Stimulated activated CD8-positive, alpha-beta memory T cell treated with anti-CD3 and anti-CD28 coated beads, Interleukin-15, amount 100 ng/mL, for 48 hours (primary cell): Measurements from ENCODE around the gene TSPAN9.

ENCODE experiments used
- DNase-seq, 2 donors: peaks; one replicate each; pipeline ENCODE4 v3.0.0-alpha.2; 2020; ENCODE audit warnings: low read depth in 2 of 2

Gene TSPAN9

DNA sequence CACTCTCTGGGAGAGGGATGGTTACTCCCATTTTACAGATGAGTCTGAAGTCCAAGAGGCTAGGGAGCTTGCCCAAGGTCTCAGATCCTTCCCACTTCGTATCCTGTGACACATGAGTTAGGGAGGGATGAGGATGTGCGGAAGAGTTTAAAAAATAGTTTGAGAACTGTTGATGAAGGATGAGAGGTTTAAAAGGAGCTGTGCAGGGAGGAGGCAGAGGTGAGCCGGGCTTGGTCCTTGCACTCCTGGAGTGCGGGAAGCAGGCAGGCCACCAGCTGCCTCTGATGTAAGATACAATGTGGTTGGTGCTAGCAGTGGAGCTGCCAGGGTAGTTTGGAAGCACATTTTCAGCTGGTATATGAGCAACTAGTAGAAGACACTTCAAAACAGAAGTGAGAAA lies 46.5 kb downstream of the TSPAN9 start:
- no peak for DNase-seq

DNA sequence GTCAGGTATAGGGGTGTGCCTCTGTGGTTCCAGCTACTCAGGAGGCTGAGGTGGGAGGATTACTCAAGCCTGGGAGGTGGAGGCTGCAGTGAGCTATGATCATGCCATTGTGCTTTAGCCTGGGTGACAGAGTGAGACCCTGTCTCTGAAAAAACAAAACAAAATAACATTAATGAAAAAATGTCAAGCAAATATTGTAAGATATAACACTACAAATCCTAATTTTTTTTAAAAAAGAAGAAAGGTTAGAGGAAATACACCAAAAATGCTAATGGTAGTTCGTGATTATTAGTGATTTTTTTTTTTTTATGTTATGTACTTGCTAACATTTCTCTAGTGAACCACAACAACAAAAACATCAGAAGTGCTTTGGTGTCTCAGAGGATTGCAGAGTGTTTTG lies 47.7 kb downstream of the TSPAN9 start:
- DNase-seq, result no peak

DNA sequence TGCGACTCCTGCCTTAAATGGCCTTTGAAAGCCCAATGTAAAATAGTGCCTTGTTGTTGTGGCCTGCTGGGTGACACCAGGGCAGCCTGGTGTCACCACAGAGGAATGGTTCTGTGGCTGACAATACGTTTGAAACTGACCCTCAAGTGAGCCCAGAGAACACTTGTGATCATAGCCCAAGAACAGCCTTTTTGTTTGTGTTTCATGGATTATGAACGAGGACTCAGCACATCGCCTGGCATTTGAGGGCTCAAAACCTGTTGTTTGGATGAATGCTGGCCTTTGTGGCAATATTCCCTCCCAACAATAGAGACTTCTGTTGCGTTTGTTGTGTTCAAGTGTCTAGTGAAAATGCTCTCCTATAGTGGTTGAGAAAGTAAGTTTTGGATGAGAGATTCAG lies 48.5 kb downstream of the TSPAN9 start:
- no peak for DNase-seq

DNA sequence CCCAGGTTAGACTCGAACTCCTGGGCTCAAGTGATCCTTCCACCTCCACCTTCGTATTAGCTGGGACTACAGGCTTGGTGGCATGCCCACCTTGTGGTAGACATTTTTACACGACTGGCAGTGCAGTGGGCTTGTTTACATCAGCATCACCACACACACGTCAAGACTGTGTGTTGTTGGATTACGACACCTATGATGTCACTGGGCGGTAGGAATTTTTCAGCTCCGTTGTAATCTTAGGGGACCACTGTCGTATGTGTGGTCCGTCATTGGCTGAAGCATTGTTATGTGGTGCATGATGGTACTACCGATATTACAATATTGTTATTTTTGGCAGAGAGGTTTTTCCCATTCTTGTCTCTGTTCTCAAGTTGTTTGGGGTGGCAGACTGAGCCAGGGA lies 50.7 kb downstream of the TSPAN9 start:
- no peak for DNase-seq

DNA sequence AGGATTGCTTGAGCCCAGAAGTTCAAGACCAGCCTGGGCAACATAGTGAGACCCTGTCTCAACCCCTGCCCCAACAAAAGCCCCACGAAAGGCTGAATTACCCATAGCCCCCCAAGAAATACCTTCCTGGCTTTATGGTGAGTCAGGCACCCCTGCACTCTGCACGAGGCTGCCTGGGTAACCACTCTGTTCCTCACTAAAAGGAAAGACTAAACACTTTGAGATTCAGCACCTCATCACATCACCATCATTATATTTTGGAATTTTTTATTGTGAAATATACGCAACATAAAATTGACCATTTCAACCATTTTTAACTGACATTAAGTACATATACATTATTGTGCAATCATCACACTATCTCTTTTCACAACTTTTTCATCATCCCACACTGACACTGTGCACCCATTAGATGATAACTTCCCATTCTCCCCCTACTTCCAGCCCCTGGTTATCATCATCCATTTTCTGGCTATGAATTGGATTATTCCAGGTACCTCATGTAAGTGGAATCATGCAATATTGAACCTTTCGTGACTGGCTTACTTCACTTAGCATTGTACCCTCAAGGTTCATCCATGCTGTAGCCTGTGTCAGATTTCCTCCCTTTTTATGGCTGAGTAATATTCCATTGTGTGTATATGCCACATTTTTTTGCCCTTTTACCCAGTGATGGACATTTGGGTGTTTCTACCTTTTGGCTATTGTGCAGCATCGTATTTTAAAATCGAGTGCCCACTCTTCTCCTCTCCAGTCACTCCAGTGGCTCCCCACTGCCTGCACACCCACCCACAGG lies 51.5 kb downstream of the TSPAN9 start:
- no peak for DNase-seq

DNA sequence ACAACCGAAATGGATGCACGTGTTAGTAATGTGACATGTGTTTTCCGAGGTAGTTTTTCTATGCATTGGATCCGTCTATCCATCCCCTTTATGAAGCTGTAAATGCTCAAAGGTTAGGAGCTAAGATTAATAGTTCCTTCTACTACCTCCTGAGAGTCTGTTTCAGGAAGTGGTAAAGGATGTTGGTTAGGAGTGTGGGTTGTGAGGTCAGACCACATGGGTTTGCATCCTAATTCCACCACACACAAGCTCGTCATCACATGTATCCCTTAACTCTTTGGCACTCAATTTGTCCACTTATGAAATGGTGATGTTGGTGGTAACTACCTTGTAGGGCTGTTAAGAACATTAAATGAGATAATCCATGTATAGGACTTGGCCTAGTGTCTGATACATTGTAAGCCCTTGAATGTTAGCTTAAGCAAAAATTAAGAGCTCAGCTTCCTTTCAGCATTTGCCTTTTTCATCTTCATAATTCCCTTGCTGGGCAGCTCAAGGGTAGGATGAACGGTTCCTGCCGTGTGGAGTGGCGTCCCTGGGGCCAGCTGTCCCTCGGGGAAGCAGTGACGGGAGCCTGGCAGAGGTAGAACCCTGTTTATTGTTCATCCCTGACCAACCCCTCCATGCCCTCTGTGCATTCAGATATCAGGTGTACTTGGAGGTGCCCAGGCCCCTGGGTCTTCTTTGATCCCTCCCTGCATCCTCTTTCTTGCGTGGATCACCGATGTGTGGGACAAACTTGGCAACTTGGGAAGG lies 52.3 kb downstream of the TSPAN9 start:
- DNase-seq, result no peak

DNA sequence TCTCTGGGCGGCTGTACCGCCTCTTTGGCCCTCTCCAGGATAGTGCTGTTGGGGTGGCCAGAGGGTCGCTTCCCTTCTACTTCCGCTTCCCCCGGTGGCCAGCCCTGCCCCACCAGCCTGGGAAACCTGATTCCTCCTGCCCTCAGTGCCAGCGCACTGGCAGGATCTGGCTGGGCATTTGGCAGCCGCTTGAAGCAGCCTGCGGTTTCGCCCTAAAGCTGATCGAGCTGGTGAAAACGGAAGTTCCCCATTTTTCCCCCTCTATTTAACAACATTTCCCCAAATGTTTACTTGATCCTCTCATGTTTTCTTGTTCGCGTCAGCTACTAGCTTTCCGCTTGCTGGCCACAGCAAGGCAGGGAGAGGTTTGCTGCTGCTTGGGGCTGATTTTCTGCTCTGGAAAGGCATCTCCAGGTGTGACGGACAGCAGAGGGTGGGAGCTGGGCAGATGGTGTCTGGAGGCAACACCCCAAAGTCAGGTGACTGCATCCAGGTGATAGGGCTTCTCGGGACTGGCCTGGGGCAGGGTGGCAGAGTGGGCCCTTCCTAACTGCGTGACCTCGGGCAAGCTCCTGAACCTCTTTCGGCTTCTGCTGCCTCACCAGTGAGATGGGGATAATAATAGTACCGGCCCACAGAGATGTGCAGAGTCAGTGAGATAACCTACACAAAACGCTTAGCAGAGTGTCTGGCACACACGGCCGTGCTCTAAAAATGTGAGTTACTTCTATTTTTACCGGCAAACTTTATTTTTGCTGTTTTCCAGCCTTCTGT lies 53.1 kb downstream of the TSPAN9 start:
- DNase-seq, result no peak

DNA sequence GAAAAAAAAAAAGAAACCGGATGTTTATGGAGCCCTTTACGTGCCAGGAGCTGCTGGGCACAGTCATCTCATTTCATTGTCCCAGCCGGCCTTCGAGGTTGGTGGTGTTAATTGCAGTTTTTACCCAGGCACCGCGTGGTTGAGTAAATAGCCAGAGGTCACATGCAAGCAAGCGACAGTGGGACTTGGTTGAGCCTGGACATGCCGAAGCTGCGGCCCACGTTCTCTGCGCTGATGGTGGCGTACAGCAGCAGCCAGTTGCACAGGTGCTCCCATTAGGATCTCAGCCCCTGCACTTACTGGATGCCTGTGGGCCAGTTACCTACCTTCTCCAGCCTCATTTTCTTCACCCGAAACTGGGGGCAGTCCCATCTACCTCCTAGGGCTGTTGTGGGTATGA lies 54.0 kb downstream of the TSPAN9 start:
- no peak for DNase-seq

DNA sequence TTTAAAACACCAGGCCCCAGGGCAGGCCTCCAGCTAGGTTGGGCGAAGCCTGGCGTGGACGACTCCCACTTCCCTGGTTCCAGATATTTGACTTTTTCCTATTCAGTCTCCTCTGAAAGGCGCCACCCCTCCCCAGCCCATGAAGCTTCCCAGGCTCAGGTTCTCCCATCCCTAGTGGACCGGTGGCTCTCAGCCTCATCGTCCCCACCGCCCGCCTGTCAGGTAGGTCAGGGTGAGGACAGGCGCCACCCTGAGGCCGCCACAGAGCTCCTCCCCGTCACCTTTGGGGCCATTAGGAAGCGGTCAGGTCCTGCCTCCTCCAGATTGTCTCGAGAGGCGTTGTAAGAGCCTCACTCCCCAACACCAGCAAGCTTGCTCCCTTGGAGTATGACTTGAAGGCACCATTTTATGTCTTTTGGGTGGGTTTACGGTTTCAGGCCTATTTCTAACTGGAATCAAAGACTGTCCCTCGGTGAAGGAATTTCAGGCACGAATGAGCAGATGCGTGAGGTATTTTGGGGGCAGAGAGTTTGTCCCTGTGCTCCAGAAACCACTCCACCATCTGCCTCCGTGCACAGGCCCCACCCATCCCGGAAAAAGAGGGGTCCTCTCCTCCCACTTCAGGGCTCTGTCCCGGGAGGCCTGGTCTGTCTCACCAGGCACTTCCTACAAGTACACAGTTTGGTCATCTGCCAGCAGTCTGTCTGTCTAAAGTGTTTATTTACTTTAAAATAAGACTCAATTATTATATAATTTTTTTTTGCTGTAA lies 55.6 kb downstream of the TSPAN9 start:
- no peak for DNase-seq

DNA sequence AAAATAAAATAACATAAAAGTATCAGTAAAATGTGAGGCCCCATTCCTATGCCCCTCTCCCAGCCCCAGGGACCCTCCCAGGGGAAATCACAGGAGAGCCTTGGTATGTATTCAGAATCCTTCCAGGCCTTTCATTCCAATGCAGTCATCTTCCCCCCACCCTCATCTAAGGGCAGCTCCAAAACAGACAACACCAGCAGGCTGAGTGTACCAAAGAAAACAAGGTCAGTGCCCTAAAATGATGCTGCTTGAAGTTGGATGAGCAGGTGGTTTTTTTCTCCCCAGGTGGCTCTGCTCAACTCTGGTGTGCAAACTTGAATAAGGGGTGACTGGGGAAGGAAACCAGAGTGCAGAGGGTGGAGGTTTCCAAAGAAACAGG lies 56.2 kb downstream of the TSPAN9 start:
- no peak for DNase-seq

DNA sequence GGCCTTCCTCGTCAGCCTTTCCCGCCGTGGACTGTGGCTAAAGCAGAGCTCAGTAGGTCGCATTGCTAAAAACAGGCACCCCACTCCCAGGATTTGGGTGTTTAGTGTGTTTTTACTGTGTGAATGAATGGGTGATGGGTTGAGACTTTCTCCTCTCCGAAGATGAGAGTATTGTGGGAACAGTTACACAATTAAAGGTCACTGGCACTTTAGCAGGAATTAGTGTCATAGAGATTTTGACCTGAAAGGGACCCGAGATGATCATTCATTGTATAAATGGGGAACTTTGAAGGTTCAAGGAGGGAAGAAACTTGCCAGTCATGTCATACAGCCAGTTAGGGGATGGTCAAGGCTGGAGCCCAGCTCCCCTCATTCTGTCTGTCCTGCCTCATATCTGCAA lies 56.9 kb downstream of the TSPAN9 start:
- DNase-seq, result no peak

DNA sequence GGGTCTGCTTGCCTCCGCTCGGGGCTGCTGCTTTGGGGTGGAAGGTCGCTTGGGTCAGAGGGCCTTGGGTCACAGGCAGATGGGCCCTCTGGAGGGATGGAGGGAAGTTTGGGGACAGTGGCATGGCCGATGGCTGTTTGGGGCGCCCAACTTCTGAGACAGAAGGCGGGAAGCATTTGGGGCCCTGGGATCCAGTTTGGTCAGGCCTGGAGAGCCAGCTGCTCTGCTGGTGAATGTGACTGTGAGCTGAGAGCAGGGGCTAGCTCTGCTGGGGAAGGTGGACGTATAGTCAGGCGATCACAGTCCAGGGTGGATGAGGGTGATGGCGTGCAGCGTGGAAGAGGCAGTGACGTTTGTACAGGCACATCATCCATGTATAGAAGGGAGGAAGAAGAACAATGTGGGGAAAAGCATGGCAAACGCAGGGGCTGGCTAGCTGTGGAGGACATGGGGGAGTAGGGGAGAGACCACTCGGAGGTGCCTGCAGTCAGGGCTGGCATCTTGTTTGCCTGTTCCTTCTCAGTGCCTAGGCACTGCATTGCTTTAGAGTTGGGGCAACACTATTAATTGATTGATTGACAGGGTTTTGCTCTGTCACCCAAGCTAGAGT lies 57.5 kb downstream of the TSPAN9 start:
- DNase-seq, result no peak

DNA sequence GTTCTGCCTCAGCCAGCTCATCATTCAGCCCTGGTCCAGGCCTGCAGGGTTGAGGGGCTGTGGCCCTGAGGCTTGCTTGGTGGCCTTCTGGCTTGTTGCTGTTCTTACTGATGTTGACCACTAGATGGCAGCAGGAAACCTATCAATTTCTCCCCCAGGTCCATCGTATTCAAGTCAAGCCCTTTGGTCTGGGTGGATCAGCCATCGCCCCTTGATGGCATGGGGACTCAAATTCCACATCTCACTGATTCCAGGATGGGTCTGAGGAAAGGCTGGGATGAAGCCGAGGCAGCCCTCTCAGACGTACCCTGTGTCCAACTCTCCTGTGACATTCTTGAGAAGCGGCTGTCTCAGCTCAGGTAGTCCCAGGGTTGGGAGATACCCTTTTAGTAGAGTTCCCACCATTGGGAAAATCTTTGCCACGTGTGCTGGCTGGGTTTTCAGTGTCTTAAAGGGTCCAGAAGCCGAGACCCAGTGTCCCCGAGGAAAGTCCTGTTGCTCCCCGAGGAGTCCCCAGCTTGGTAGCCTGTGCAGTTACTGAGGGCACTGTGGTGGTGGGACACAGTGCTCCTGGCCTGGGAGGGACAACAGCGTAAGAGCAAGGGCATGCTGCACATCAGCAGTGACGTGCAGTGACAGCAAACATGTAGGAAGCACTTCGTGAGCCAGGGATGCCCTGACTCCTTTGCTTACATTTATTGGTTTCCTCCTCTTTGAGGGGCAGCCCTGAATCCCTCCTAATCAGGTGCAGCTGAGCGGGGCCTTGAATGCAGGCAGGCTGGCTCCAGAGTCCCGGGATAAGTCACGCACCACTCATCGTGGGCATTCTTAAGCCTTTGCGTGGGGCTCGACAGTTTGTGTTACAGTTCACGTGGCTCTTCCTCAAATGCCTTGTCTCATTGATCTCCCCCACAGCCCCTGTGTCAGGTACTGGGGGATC lies 58.6 kb downstream of the TSPAN9 start:
- DNase-seq, result peak in 1 of 2 donors; percentile 12

DNA sequence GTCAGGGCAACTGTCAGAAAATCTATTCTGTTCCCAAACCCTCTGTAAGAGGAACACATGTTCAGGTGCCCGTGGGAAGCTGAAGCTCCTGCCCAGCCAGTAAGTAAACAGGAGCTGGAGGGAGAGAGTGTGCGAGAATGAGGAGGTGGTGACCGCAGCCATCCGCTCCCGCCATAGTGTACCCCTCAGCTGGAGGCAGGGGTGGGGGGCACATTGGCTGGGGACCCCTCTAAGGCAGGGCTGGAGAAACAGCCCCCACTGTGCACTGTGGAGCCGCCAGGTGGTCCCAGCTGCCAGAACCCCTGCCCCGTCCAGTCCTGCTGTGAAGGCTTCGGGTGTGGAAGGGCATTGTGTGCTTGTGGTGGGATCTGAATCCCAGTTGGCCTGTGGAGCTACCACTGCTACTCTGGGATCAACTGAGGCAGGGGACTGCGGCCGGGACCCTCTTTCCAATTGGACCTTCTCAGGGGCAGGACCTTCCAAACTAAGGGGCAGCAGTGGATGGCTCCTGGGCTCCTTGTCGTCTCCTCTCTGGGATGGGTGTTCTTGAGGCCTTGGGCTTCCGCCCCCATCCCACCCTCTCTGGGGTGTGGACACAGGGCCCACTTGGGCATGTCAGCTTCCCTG lies 59.6 kb downstream of the TSPAN9 start:
- DNase-seq, result no peak

DNA sequence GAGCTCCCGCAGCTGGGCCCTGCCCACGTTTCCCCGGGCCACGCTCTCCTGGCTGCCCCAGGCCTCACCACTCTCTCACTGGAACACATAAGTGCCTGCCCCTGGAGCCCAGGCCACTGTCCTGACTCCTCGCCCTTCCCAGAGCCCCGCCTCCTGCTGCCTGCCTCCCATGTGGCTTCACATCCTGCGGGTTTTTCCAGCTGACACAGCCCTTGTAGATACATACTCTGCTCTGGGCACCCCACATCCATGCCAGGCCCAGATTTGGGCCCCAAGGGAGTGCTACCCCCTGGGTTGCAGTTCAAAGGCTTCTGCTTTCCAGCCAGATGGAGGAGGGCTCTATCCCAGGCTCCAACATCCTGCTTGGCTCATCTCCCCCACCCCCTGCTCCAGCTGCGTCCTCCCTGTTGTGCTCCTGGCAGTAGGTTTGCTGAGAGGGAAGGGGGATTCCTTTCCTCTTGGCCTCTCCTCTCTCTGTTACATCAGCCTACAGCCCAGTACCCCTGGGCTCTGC lies 60.1 kb downstream of the TSPAN9 start:
- DNase-seq, result no peak

DNA sequence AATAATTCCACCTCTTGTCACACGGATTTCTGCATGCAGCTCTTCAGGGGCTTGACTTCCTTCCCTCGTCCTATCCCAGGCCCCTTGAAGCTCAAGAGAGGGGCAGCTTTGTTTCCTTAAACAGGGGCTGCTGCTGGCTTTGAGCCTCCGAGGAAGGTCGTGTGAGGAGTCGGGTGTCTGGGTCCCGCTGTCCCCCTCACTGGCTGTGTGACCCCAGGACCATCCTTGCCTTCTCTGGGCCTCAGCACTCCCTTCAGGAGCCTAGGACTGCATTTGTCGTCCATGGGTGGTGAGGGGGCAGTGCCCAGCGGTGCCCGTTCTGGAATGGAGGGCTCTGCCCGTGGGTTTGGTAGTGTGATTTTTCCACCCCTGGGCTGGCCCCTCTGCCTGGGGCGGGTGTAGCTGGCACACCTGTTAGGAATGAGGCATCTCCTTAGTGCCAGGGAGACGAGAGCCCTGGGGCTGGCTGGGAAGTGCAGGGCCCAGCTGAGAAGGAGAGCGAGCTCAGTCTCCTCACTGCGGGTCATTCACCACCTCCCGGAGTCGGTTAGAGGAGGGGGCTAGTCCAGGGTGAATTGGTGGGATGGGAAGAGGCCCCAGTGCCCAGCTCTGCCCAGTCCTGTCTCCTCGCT lies 60.8 kb downstream of the TSPAN9 start:
- no peak for DNase-seq

DNA sequence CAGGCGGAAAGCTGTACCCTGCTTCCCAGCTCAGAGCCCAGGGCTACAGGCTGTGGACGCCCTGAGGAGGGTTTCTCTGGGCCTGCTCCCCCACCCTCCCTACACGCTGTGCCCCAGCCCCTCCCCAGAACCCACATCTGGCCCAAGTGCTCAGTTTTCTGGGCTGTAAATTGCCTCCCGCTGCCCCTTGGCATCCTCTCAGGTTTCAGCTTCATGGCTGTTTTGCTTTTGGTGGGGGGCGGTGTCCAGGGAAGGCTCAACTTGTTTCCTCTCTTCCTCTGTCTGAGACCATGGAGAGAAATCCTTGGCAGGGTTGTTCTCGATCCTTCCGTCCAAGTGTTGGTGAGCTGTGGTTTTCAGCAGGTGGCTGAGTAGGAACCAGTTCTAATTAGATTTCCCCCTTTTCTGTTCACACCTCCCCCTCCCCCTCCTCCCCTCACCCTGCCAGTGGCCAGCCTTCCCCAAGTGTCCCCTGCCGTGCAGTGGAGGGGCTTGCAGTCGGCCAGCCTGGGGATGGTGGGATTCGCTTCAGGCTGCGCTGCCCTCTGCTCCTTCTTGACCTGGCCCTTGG lies 61.8 kb downstream of the TSPAN9 start:
- no peak for DNase-seq

DNA sequence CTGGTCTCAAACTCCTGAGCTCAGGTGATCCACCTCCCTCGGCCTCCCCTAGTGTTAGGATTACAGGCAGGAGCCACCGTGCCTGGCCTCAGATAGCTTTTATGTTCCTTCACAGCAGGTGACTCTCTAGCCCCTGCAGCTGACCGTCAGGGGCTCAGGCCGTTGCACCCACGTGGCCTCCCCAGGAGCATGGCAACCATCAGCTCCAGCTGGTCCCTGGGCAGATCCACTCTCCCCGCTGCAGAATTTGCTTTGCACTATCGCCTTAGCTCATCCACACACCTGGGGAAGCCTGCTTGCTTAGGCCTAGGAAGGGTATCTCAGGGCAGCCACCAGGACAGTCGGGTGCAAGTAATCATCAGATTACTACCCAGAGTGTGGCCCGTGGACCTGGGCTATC lies 62.6 kb downstream of the TSPAN9 start:
- DNase-seq, result no peak

DNA sequence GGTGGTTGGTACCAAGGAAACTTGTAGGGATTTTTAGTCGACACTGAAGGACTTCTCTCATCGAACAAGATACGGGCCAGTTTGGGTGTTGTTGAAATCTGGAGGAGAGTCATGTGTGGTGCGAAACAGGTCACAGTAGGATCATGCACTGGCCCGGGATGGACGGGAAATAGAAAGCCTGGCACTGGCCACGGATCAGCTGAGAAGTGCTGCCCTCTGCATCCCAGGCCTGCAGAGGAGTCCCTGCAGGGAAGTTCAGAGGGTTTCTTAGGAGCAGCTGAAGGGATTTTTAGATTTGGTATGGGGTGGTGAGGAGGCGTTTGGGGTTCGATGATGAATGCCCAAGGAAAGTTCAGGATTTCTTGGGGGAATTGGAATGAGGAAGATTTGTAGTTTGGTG lies 63.1 kb downstream of the TSPAN9 start:
- DNase-seq, result no peak
